CD8-positive, alpha-beta memory T cell (primary cell): Measurements from ENCODE around the gene ADGRG1. TPM values are rescaled to one million over a fixed set of nuclear protein-coding genes. Genes with fewer than 3 reads are reported as not detected.

Source experiments
- CTCF ChIA-PET: fragments of 350-600 bp; sonication (Branson Sonifier 250); formaldehyde crosslinking; loops from one replicate; lab custom pipeline; 2021; ENCODE audit warnings: antibody characterized with exemption; lab: Charles Lee
- POLR2A ChIA-PET: fragments of 350-600 bp; sonication (Branson Sonifier 250); formaldehyde crosslinking; loops from one replicate; lab custom pipeline; 2021; ENCODE audit warnings: antibody characterized with exemption; lab: Charles Lee
- DNase-seq, 5 donors: peaks; one replicate each; pipeline versions ENCODE4 v3.0.0 to v3.0.0-alpha.2; 2020 to 2022; ENCODE audit warnings: mixed read lengths in 1 of 5
- H3K27ac ChIP-seq: one replicate; pipeline ENCODE4 v1.7.0; 2013; ENCODE audit warnings: low read depth, mild to moderate bottlenecking, low read length, moderate library complexity
- H3K27me3 ChIP-seq: 2 replicates; pipeline ENCODE4 v1.7.0; 2013; ENCODE audit warnings: low read length, mild to moderate bottlenecking; ENCODE audit not compliant: insufficient read depth, poor library complexity, severe bottlenecking
- H3K36me3 ChIP-seq: 2 replicates; pipeline ENCODE4 v1.7.0; 2013; ENCODE audit warnings: mild to moderate bottlenecking, low read length, moderate library complexity; ENCODE audit not compliant: insufficient read depth
- H3K4me1 ChIP-seq: 2 replicates; pipeline ENCODE4 v1.7.0; 2013; ENCODE audit warnings: mild to moderate bottlenecking, low read length, moderate library complexity; ENCODE audit not compliant: insufficient read depth
- H3K4me3 ChIP-seq: 2 replicates; pipeline ENCODE4 v1.7.0; 2013; ENCODE audit warnings: mild to moderate bottlenecking, low read length
- H3K9me3 ChIP-seq: 2 replicates; pipeline ENCODE4 v1.7.0; 2013; ENCODE audit warnings: mild to moderate bottlenecking, low read length
- H3K27ac Mint-ChIP-seq, 8 donors: one replicate each; pipeline ENCODE4 v1.8.0; 2020 to 2021; ENCODE audit warnings: mixed read lengths in 8 of 8, mild to moderate bottlenecking in 6 of 8, inconsistent platforms in 3 of 8, moderate library complexity in 3 of 8
- H3K27me3 Mint-ChIP-seq, 2 donors: one replicate each; pipeline ENCODE4 v1.8.0; 2020 to 2021; ENCODE audit warnings: mixed read lengths in 2 of 2, mild to moderate bottlenecking in 1 of 2, moderate library complexity in 1 of 2
- H3K36me3 Mint-ChIP-seq, 3 donors: one replicate each; pipeline ENCODE4 v1.8.0; 2020 to 2021; ENCODE audit warnings: mixed read lengths in 3 of 3, inconsistent platforms in 1 of 3, mild to moderate bottlenecking in 1 of 3
- H3K4me1 Mint-ChIP-seq, 3 donors: one replicate each; pipeline ENCODE4 v1.8.0; 2020 to 2021; ENCODE audit warnings: mixed read lengths in 3 of 3, inconsistent platforms in 1 of 3, mild to moderate bottlenecking in 1 of 3
- H3K4me3 Mint-ChIP-seq, 7 donors: one replicate each; pipeline ENCODE4 v1.8.0; 2020 to 2021; ENCODE audit warnings: mixed read lengths in 7 of 7, mild to moderate bottlenecking in 6 of 7, moderate library complexity in 4 of 7, inconsistent platforms in 2 of 7
- H3K9me3 Mint-ChIP-seq, 5 donors: one replicate each; pipeline ENCODE4 v1.8.0; 2020 to 2022; ENCODE audit warnings: mixed read lengths in 5 of 5, mild to moderate bottlenecking in 3 of 5, moderate library complexity in 2 of 5, inconsistent platforms in 1 of 5
- polyA plus RNA-seq: library from polyadenylated mRNA; unstranded; fragments of 300-500 nt; fragmentation: Illumina TruSeq; gene quantifications from one replicate; pipeline ENCODE4 v1.2.3, GENCODE V29; 2021
- total RNA-seq, 2 experiments: library from RNA; stranded (reverse); gene quantifications; one replicate each; pipeline ENCODE4 v1.2.3, GENCODE V29; 2021

The ADGRG1 gene
- total and polyA plus RNA-seq, 3 experiments from 2014 or later = 25.8 to 51.9 (median 29.8) TPM

DNA sequence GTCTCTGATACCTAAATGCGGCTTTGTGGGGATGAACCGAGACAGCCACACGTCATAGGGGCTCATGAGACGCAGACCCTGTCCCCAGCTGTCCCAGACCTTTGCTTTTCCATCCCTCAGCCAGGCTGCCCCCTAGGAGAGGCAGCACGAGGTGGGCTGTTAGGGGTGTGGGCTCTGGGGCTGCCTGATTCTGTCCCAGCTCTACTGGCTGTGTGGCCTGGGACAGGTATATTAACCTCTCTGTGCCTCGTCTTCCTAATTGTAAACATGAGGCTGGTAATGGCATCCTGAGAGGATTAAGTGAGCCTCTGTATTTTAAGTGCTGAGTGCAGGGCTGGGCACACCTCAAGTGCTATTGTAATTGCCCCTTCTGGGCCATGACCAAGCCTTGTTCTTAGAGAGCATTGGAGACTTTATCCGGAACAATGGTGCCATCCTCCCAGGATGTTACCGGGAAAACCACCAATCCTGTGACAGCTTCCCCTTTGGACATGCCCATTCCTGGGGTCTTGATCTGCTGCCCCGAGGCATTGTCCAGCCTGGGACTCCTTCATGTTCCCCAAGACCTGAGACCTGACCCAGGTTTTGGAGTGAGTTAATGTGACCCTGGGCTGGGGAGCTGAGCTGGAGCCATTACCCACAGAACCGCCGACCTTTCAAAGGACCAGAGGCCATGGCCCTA is 5.1 kb downstream of the ADGRG1 start:
- no peaks in the 10 kb centered on the region for H3K9me3 ChIP-seq
- peaks cover 6 to 26% (median 22%) of the 10 kb centered on the region in 3 donors for H3K4me1 Mint-ChIP-seq
- CTCF ChIA-PET = interaction anchor here (7.6 kb wide), 1 partner anchor 14 kb away, joined by 62 read pairs; no protein-coding TSS in a partner anchor
- H3K27me3 ChIP-seq = peaks cover 4% of the 10 kb centered on the region
- H3K27ac ChIP-seq = no peak overlapping the region
- no peak overlapping the region for H3K4me3 ChIP-seq
- H3K27me3 Mint-ChIP-seq = peaks cover 0 to 10% of the 10 kb centered on the region in 2 donors
- H3K4me3 Mint-ChIP-seq = no peak overlapping the region
- H3K36me3 Mint-ChIP-seq = no peaks in the 10 kb centered on the region
- POLR2A ChIA-PET = no interaction called here
- peaks cover 4% of the 10 kb centered on the region for H3K4me1 ChIP-seq
- no peak for DNase-seq
- no peaks in the 10 kb centered on the region for H3K9me3 Mint-ChIP-seq
- peak overlapping the region in 2 of 8 donors; percentile 50 to 64 for H3K27ac Mint-ChIP-seq
- no peaks in the 10 kb centered on the region for H3K36me3 ChIP-seq

DNA sequence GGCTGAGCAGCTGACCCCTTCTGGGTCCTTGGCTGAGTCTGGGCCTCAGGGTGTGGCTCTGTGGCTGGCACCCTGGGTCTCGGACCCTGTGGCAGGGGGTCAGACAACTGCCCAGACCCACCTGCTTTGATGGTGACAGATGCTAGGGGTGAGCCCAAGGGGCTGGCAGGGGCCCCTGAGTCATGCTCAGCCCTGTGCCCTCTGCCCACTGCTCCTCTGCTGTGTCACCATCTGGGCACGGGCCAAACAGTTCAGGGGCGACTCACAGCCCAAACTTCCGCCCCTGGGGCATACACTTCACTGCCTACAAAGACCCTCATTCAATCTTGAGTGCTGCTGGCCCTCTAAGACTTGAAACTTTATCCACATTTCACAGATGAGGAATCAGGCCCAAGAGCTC is 5.7 kb downstream of the ADGRG1 start:
- Mint-ChIP-seq H3K36me3 (no peaks in the 10 kb centered on the region), H3K9me3 (no peaks in the 10 kb centered on the region), H3K27me3 (peaks cover 0 to 4% of the 10 kb centered on the region in 2 donors), H3K27ac (peak overlapping the region in 3 of 8 donors; percentile 23 to 68 (median 38)), H3K4me3 (no peak overlapping the region), H3K4me1 (peaks cover 0 to 21% (median 16%) of the 10 kb centered on the region in 3 donors)
- ChIA-PET POLR2A (no interaction called here), CTCF (interaction anchor here (1.9 to 7.6 kb wide), 2 partner anchors 14 to 58 kb away, joined by 6 to 62 read pairs; no protein-coding TSS in a partner anchor)
- Histone ChIP-seq H3K27me3 (peaks cover 4% of the 10 kb centered on the region), H3K9me3 (no peaks in the 10 kb centered on the region), H3K4me3 (no peak overlapping the region), H3K27ac (no peak overlapping the region), H3K4me1 (no peaks in the 10 kb centered on the region), H3K36me3 (no peaks in the 10 kb centered on the region)
- DNase-seq = no peak

DNA sequence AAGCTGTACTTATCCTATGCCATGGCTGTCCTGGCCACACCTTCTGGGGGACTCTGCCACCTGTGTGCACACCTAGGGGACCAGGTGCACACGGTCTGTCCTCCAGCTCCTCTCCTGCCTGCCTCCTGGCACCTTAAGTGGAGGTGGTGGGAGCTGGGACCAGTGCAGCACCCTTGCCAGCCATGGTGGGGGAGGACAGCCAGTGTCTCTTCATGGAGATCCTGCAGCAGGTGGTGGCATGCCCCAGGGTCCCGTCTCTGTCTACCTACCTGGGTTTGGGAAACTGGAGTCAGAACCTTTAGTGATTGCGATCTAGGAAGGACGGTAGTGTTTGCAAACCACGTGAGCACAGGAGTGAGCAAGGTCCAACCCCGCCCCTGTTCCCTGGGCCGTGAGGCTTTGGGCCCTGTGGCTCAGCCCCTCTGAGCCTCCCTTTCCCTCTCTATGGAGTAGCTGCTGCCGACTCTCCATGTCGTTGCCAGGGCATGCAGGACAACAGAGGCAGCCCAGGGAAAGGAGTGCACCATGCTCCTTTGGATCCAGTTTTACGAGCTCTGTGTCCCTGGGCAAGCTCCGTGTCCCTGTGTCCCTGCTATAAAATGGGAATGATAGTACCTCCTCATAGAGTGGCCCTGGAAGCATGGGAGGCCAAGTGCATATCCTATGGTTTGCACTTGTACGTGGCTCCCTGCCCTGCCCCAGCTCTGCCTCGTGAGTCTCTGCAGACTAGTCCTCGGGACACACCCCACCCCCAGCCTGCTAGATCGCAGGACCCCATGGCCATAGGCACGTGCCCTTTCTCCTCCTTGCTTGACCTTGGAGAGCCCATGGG is 7.1 kb downstream of the ADGRG1 start:
- ChIA-PET POLR2A (no interaction called here), CTCF (interaction anchor here (1.9 to 7.6 kb wide), 3 partner anchors 12 to 59 kb away, joined by 6 to 62 read pairs (median 6); no protein-coding TSS in a partner anchor)
- Mint-ChIP-seq H3K4me3 (peak overlapping the region in 1 of 7 donors; percentile 18), H3K27me3 (peaks cover 0 to under 1% of the 10 kb centered on the region in 2 donors), H3K27ac (peak overlapping the region in 1 of 8 donors; percentile 38), H3K4me1 (peaks cover 0 to 25% (median 16%) of the 10 kb centered on the region in 3 donors), H3K36me3 (no peaks in the 10 kb centered on the region), H3K9me3 (no peaks in the 10 kb centered on the region)
- H3K27me3 ChIP-seq = no peaks in the 10 kb centered on the region
- H3K9me3 ChIP-seq = no peaks in the 10 kb centered on the region
- no peaks in the 10 kb centered on the region for H3K36me3 ChIP-seq
- no peak for DNase-seq
- H3K4me1 ChIP-seq = no peaks in the 10 kb centered on the region
- no peak overlapping the region for H3K4me3 ChIP-seq
- H3K27ac ChIP-seq = no peak overlapping the region

DNA sequence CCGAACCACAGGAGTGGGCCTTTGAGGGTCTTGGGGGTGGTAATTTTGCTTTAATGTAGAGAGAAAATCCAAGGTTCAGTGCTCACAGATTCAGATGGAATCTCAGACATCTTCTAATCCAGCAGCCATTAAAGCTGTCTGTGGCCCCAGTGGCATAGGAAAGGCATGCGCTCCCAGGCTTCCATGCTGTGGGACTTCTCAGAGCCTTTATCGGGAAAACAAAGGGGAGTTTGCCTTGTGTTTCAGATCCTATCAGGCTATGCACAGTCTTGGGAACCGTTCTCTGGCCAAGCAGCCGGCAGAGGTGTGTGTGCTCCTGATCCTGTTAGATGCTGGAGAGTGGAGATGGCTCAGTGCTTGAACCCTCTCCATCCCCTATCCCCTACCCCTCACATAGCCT is 7.8 kb downstream of the ADGRG1 start:
- Mint-ChIP-seq H3K27ac (peak overlapping the region in 1 of 8 donors; percentile 58), H3K27me3 (no peaks in the 10 kb centered on the region), H3K9me3 (no peaks in the 10 kb centered on the region), H3K4me1 (peaks cover 0 to 23% (median 11%) of the 10 kb centered on the region in 3 donors), H3K4me3 (no peak overlapping the region), H3K36me3 (no peaks in the 10 kb centered on the region)
- Histone ChIP-seq H3K4me3 (no peak overlapping the region), H3K4me1 (no peaks in the 10 kb centered on the region), H3K36me3 (no peaks in the 10 kb centered on the region), H3K27me3 (no peaks in the 10 kb centered on the region), H3K9me3 (no peaks in the 10 kb centered on the region), H3K27ac (no peak overlapping the region)
- DNase-seq = no peak
- ChIA-PET POLR2A (interaction anchor here (1.1 kb wide), 1 partner anchor 9 kb away, joined by 3 read pairs; no protein-coding TSS in a partner anchor), CTCF (interaction anchor here (1.9 to 7.6 kb wide), 3 partner anchors 12 to 60 kb away, joined by 6 to 62 read pairs (median 6); no protein-coding TSS in a partner anchor)

DNA sequence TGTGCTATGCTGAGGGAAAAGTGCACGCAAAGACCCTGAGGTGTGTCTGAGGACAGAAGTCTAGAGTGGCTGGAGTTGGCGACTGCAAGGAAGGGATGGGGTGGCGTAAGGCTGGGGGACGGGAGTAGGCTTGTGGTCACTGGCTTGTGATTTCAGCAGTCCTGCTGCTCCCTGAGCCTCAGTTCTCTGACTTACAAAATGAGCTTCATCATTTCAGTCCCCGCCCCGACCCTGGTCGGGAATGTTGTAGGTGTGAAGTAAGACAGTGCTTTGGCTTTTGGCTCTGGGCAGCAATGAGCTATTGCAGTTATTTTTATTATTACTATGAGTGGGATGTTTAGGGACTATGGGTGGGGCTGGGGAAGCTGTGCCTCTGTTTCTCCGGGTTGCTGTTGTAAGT is 8.6 kb downstream of the ADGRG1 start:
- Mint-ChIP-seq H3K4me3 (no peak overlapping the region), H3K27ac (peak overlapping the region in 1 of 8 donors; percentile 58), H3K36me3 (no peaks in the 10 kb centered on the region), H3K9me3 (no peaks in the 10 kb centered on the region), H3K27me3 (no peaks in the 10 kb centered on the region), H3K4me1 (peaks cover 0 to 23% (median 11%) of the 10 kb centered on the region in 3 donors)
- CTCF ChIA-PET = interaction anchor here (1.0 to 7.6 kb wide), 4 partner anchors 11 to 60 kb away, joined by 4 to 62 read pairs (median 10); no protein-coding TSS in a partner anchor
- H3K9me3 ChIP-seq = no peaks in the 10 kb centered on the region
- H3K27me3 ChIP-seq = no peaks in the 10 kb centered on the region
- POLR2A ChIA-PET = interaction anchor here (0.9 to 1.1 kb wide), 2 partner anchors 10 to 27 kb away, joined by 3 read pairs; no protein-coding TSS in a partner anchor
- H3K4me3 ChIP-seq = no peak overlapping the region
- no peaks in the 10 kb centered on the region for H3K36me3 ChIP-seq
- no peak overlapping the region for H3K27ac ChIP-seq
- no peak for DNase-seq
- H3K4me1 ChIP-seq = no peaks in the 10 kb centered on the region

DNA sequence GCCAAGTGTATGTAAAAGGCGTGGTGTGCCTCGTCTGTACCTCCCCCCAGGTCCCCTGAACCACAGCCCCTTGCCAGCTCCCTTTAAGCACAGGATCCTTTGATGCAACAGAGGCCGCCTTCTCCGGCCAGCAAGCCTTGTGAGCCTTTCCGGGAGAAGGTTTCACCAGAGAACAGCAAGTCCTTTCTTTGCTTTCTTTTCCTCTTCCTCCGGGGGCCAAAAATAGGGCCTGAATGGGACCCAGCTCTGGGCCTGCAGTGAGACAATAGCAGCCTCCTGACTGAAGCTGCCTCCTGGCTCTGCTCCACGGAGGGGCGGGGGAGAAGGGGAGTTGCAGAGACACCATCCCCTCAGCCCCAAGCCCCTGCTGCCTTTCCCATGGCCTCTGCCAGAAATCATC is 9.0 kb downstream of the ADGRG1 start:
- Mint-ChIP-seq H3K36me3 (no peaks in the 10 kb centered on the region), H3K4me1 (peaks cover 0 to 23% (median 11%) of the 10 kb centered on the region in 3 donors), H3K27me3 (no peaks in the 10 kb centered on the region), H3K9me3 (no peaks in the 10 kb centered on the region), H3K27ac (peak overlapping the region in 1 of 8 donors; percentile 47), H3K4me3 (no peak overlapping the region)
- ChIA-PET CTCF (interaction anchor here (1.0 to 7.6 kb wide), 4 partner anchors 10 to 61 kb away, joined by 4 to 62 read pairs (median 10); no protein-coding TSS in a partner anchor), POLR2A (interaction anchor here (0.9 to 1.1 kb wide), 2 partner anchors 10 to 28 kb away, joined by 3 read pairs; no protein-coding TSS in a partner anchor)
- Histone ChIP-seq H3K27me3 (no peaks in the 10 kb centered on the region), H3K36me3 (no peaks in the 10 kb centered on the region), H3K9me3 (no peaks in the 10 kb centered on the region), H3K27ac (no peak overlapping the region), H3K4me1 (no peaks in the 10 kb centered on the region), H3K4me3 (no peak overlapping the region)
- DNase-seq = no peak

DNA sequence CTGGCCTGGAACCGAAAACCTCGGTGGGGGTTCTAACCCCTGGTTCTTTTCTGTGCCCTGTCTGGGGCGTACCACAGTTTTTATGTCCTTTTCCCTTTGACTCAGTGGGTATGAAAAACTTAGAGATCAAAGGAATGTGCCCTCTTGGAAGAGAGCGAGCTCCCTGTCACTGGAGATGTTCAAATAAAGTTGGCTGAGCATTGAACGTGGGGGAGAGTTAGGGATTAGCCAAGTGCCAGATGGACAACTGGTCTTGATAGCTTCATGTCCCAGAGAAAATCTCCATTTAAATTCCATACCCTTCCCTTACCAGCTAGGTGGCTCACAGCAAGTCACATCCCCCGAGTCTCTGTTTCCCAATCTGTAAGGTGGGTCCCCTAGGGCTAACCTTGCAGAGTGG is 9.5 kb downstream of the ADGRG1 start:
- no peaks in the 10 kb centered on the region for H3K9me3 ChIP-seq
- ChIA-PET CTCF (interaction anchor here (1.0 to 7.6 kb wide), 4 partner anchors 10 to 61 kb away, joined by 4 to 62 read pairs (median 10); no protein-coding TSS in a partner anchor), POLR2A (no interaction called here)
- peaks cover 0 to 26% (median 11%) of the 10 kb centered on the region in 3 donors for H3K4me1 Mint-ChIP-seq
- DNase-seq = no peak
- H3K4me3 ChIP-seq = no peak overlapping the region
- no peaks in the 10 kb centered on the region for H3K4me1 ChIP-seq
- no peaks in the 10 kb centered on the region for H3K27me3 Mint-ChIP-seq
- H3K4me3 Mint-ChIP-seq = no peak overlapping the region
- no peaks in the 10 kb centered on the region for H3K36me3 Mint-ChIP-seq
- no peak overlapping the region for H3K27ac ChIP-seq
- no peaks in the 10 kb centered on the region for H3K9me3 Mint-ChIP-seq
- peak overlapping the region in 2 of 8 donors; percentile 47 for H3K27ac Mint-ChIP-seq
- no peaks in the 10 kb centered on the region for H3K27me3 ChIP-seq
- no peaks in the 10 kb centered on the region for H3K36me3 ChIP-seq
